HFF-Myc (cell line): ENCODE results near the gene LRRC15.

Experiments
- DNase-seq: peaks from one replicate; pipeline ENCODE4 v3.0.0-alpha.2; 2011; ENCODE audit warnings: low read depth; ENCODE audit errors: extremely low read depth
- H3K4me3 ChIP-seq: replicated peaks from 2 replicates; pipeline ENCODE4 v1.5.1; 2011; ENCODE audit warnings: low read depth, mild to moderate bottlenecking, control low read depth, low read length
- CTCF ChIP-seq: IDR thresholded peaks from 2 replicates; pipeline ENCODE4 v1.5.1; 2012; ENCODE audit warnings: mild to moderate bottlenecking, low read depth, low read length, control low read depth; ENCODE audit errors: missing control alignments

Gene LRRC15

GRCh38 chr3:194401346-194401745 is 31.8 kb upstream of the LRRC15 start:
- no peak for TF ChIP-seq CTCF
- H3K4me3 ChIP-seq: no peak overlapping the region
- no peak for DNase-seq

DNA sequence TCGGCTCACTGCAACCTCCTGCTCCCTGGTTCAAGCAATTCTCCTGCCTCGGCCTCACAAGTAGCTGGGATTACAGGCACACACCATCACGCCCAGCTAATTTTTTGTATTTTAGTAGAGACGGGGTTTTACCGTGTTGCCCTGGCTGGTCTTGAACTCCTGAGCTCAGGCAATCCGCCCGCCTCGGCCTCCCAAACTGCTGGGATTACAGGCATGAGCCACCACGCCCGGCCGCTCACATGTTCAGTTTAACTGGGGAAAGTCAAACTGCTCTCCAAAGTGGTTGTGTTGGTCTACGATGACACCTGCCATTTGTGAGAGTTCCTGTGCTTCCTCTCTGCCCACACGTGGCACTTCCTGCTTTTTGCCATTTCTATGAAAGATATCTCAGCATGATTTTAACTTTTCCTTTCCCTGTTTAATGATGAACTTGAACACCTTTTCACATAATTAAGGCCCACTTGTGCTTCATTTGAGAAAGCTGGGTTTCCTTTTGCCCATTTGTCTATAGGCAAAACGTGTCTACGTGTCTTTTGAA is 30.4 kb upstream of the LRRC15 start:
- DNase-seq: no peak
- no peak for TF ChIP-seq CTCF
- no peak overlapping the region for H3K4me3 ChIP-seq

DNA sequence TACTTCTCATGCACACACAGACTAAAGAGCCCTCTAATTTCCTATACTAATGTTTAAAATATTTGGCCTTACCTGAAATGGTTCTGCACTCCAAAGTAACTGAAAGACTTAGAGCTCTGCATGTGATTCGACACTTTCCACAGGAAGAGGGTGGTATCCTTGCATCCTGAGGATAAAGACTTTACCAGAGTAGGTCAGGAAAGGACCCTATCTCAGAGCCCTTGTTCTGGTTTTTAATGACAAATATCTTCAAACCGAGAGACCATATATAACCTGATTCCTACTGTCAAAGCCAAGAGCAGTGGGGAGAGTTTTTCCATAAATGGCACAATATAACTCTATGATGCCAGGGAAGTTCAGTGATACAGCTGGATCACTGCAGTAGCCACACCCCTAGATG is 29.6 kb upstream of the LRRC15 start, which contains the start of gene GP5:
Gene GP5 (minus strand): TSS at position 101 of the 400 bp plus-strand sequence. CDS start 984 bp downstream, outside the sequence.
- no peak within 1 kb of the TSS for H3K4me3 ChIP-seq
- no peak for TF ChIP-seq CTCF
- DNase-seq: no peak

DNA sequence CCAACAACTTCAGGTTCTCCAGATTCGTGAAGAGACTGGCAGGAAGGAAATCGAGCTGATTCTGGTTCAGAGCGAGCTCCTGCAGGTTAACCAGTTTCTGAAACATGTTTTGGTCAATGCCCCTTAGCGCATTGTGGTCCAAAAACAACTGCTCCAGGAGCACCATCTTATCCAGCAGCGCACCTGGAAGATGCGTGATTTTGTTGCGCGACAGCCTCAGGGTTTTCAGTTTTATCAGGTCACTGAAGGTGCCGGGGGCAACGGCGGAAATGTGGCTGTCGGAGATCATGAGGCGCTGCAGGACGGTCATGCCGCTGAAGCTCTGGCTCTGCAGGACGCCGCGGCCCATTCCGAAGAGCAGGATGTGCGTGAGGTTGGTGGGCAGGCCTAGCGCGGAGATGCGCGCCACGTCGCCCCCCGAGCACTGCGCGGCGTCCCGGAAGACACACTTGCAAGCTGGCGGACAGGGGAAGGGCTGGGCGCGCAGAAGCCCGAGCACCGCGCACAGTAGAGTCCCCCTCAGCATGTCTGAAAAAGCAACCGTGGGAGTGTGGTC is 28.3 kb upstream of the LRRC15 start:
- no peak overlapping the region for H3K4me3 ChIP-seq
- TF ChIP-seq CTCF: no peak
- DNase-seq: no peak

DNA sequence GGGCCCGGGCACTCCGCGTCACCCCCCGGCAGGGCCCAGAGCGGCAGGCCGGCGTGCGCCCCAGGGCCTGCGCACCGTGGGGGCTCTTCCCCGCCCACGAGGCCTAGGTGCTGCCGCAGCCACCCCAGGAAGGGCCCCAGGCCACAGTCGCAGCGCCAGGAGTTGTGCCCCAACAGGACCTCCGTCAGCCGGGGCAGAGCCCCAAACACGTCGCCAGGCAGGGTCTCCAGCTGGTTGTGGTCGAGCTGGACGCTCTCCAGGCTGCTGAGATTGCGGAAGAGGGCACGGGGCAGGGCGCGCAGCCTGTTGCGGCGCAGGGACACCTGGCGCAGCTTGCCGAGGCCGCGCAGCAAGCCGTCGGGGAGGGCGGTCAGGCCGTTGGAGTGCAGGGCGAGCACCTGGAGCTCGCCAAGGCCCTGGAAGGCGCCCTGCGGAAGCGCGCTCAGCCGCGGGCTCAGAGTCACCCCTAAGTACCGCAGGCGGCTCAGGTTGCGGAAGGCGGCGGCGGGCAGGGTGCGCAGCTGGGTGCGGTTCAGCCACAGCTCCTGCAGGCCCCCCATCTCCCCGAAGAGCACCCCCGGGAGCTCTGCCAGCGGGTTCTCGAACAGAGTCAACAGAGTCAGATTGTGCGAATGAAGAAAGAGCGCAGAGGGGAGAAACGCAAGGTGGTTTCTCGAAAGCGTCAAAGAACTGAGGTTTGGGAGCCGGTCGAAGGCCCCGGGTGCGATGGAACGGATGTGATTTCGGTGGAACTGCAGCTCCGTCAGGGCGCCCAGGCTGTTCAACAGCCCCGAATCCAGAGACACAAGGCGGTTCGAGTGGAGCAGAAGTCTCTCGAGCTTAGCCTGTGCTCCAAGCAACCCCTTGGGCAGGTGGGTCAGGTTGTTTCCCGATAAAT is 27.6 kb upstream of the LRRC15 start:
- TF ChIP-seq CTCF: no peak
- H3K4me3 ChIP-seq: no peak overlapping the region
- no peak for DNase-seq

DNA sequence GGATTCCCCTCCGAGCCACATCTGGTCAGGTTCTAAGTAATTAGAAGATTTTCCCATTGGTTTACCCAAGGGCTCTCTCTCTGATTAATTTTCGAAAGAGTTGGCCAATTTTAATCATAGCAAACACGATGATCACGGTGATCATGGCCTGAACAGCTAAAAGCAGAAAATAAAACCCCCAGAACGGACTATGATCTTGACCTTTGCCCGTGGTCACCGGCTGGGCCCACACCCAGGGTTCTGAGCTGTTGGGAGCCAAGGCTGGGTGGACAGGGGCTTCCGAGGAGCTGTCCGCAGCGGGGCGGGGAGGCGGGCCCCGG is 27.0 kb upstream of the LRRC15 start:
- no peak for TF ChIP-seq CTCF
- no peak for DNase-seq
- H3K4me3 ChIP-seq: no peak overlapping the region
